HG03039 (cell line): ENCODE results near the gene CHAC1.

ENCODE experiments used
- ATAC-seq: cut with Tn5 transposase; IDR thresholded peaks from one replicate; pipeline ENCODE4 v1.9.1; 2021; ENCODE audit warnings: mild to moderate bottlenecking, moderate library complexity; ENCODE audit not compliant: unreplicated experiment

The CHAC1 gene

DNA sequence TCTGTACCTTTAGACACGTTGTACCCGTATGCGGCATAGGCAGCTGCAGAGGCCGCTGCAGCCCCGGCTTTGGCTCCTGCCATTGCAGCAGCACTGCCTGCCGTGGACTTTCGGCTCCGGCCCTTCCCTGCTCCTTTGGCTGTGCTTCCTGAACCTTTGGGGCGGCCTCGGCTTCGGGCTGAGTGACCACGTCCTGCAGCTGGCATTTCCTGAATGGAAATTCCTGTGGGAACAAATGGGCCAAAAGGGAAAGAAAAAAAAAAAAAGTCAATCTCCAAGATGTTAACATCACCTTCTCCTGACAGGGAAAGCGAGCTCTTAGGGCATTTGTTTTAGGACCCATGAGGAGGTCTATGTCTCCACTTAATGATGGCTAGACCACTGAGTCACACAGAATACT, 29.6 kb downstream of the CHAC1 start:
- ATAC-seq, result no peak

DNA sequence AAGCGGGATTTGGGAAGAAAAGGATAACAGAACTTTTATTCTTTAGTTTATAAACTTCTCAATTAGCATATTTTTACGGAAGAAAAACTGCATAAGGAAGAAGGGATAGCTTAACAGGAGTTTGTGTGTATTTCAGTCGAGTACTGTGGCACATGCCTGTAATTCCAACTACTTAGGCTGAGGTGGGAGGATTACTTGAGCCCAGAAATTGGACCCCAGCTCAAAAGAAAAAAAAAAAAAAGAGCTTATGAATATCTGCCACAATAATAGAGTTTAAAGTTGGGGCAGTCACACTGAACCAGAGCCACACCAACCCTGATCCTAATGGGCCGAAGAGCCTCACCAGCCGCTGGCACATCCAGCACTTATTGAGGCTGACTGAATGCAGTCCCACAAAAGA, 31.1 kb downstream of the CHAC1 start:
- ATAC-seq, result no peak

DNA sequence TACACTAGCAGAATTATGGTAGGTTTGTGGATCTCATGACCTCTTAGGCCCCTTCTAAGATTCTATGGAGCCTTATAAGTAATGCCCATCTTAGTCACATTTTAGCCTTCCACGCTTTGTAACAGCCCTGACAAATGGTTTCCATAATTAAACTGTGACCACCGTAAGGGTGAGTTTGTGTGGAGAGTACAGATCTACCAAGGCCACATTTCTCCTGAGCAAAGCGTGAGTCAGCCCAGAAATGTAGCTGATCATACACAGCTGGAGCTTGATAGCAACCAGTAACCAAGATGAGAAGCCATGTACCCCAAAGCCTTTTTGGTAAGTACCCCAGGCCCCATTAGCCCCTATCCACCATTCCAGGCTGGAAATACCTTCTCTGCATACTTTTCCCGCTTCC, 31.7 kb downstream of the CHAC1 start:
- ATAC-seq, result no peak

DNA sequence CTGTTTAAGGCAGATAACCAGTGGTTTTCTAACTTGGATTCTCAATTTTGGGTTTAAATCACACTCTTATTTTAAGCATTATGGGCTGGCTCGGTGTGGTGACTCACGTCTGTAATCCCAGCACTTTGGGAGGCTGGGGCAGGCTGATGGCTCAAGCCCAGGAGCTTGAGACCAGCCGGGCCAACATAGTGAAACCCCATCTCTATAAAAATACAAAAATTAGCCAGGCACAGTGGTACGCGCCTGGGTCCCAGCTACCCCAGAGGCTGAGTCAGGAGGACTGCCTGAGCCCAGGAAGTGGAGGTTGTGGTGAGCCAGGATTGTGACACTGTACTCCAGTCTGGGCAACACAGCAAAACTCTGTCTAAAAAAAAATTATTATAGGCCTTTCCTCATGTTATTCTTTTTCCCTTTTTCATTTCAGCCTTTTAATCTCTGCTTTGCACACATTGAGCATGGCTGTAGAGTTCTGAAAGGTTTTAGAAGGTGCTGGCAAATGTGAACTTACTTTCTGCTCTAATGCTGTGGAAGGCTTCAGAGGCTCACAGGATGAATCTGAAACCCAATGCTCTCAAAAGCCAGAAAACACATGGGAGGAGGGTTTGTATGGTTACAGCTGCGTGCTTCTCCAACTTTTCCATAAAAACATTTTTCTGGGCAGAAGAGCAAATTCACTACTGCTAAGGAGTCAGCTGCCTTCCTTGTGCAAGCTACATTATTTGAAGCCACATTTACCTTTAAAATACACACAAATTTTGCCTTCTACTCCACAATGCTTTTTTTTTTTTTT, 32.5 kb downstream of the CHAC1 start:
- ATAC-seq, result no peak

DNA sequence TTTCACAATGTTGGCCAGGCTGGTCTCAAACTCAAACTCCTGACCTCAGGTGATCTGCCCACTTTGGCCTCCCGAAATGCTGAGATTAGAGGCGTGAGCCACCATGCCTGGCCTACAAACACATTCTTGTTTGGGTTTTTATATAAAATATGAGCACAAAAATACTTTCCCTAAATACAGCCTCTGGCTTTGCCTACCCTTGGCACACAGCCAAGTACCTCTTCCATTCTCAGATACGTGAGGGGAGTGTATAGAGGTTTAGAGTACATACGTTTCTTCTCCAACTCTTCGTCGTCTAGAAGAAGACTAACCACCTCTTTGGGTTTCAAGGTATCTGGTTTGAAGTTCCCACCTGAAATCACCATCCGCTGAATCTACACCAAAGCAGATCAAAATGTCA, 33.5 kb downstream of the CHAC1 start:
- ATAC-seq, result no peak

DNA sequence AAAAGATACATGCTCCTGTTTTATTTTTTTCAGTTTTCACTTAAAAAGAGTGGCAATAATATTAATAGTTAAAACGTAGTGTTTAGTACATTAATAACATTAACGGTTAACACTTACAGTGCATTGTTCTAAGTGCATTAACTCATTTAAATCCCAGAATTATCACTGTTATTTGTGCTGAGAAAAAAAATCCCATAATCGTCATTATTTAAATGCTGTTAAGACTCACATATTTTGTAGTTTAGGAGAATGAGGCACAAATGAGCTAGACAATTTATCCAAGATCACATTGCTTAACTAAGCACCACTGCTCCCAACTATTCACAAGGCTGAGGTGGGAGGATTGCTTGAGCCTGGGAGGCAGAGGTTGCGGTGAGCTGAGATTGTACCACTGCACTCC, 34.9 kb downstream of the CHAC1 start:
- no peak for ATAC-seq

DNA sequence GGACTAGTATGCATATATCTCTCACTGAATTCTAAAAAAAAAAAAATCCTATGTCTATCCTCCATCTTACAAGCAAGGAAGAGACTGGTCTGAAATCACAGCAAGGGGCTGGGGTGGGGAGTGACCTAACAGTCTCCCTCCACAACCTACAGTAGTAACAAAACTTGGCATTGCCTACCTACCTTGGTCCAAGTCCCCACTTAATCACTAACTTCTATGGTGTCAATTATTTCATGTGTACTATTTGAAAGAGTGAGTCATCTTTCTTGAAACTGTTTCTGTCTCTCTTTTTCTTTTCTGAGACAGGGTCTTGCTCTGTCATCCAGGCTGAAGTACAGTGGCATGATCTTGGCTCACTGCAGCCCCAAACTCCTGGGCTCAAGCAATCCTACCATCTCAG, 36.8 kb downstream of the CHAC1 start:
- ATAC-seq, result no peak

DNA sequence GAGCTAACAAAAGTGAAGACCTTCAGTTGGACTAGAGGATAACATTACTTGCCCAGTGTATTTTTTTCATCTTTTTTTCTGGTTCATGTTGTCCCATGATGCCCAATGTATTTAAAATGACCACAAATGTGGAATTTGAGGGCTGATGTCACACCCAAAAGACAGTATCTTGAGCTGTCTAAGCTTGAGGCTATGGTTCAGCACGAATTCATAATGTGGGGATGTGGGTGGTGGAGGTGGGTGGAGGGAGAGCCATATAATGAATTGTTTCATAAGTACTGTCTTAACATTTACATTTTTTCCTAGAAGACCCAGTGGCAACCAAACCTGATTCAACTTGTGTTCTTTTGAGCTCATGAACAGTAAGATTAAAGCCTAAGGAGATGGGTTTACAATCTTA, 37.5 kb downstream of the CHAC1 start:
- no peak for ATAC-seq

DNA sequence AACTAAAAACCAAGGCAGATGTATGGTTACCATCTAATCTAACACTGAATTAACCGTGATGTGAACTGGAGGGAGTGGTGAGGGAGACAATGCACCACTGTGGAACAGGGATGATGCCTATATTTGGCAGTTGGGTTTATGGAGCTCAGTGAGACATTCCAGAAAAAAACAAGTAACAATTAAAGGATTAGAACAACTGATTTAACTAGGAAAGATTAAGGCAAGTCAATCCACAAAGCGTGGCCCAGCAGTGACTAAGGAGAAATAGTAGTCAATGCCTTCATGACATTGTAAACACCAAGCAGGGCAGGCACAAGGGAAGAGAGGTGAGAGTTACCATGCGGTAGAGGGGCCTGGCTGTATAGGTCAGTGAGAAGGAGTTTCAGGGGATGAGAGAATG, 38.1 kb downstream of the CHAC1 start:
- no peak for ATAC-seq

DNA sequence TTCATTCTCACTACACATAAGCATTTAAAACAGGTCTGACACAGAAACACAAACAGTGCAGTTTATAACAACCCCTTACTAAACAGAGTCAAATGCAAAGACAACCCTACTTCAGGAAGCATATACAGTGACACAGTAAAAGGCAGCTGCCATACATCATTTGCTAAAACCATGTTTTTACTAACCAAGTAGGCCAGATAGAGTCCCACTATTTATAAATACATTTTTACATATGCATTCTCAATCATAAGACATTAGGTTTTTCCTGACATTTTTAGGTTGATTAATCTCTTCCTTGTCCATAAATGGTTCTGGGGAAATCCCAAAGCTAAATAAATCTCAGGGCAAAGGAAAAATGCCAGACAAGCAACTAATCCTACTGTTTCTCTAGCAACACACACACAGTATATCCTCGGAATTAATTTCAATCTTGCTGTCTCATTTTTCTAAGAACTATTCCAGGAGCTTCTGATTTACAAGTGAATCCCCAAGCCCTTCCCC, 39.0 kb downstream of the CHAC1 start:
- no peak for ATAC-seq

DNA sequence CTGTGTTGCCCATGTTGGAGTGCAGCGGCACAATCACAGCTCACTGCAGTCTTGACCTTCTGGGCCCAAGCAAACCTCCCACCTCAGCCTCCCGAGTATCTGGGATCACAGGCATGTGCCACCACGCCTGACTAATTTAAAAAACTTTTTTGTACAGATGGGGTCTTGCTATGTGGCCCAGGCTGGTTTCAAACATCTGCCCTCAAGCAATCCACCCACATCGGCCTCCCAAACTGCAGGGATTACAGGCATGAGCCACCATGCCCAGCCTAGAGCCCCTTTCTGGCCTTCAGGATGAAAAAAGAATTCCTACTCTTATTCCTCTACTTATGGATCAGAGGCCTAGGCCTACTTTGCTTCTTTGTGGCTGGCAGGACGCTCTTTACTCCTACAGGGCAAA, 39.6 kb downstream of the CHAC1 start:
- ATAC-seq, result no peak

DNA sequence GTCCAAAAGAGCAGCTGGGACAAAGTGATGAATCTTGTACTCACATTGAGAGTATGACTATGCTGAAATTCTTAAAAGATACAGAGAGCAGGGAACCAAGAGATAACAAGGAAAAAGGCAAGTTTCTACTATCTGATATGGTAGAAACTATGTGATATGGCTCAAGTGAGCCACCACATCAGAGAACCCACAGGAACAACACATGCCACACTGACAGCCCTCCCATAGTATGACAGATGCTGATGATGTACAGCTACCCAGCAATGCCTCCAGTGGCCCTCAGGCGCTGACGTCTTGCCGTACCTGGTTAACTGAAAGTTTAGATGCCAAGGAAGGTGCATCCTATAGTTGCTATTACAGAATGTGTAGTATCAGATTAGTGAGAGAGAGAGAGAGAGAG, 42.4 kb downstream of the CHAC1 start:
- ATAC-seq, result no peak

DNA sequence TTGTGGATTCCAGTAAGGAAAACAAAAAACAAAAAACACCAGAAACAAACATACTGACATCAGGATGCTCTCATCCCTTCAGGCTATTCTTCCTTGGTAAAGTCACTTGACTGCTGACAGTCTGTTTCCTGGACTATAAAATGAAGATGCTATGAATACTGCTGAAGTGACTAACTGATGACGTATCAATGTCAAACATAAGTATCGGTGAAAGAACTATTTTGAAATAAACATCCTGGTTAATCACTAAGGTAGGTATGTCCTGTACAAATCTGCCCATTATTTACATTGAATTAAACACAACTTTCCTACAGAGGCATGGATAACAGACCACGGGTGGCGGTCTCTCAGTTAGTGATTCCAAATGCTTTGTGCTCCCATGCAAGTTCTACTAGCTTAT, 45.9 kb downstream of the CHAC1 start:
- no peak for ATAC-seq

DNA sequence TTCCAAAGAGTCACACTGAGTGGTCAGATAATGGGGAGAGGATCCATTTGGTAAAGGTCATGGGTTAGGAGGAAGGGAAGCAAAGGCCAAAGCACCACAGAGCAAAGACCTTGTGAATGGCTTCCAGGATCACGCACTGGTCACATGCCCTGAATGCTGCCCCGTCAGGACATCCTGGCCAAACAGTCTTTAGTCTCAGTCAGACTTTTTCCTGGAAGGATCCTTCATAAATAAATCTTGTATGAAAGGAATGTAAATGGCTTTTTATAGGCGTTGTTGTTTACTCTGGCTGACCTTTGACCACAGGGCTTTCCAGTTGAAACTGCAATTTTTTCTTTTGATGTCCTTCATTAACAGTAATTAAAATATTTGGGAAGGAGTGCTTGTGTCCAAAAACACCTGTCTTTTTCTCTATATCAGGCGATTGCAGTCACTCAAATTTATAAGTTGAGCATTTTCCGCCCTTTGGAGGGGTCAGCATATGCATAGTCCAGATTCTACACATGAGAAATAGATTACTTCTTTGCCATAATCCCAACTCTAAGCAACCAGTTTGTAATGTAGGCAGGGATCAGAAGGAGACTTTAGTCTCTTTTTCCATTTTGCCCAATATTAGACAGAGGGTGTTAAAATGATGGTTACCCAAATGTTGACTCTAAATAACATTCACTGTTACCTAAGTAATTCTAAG, 48.4 kb downstream of the CHAC1 start:
- no peak for ATAC-seq

DNA sequence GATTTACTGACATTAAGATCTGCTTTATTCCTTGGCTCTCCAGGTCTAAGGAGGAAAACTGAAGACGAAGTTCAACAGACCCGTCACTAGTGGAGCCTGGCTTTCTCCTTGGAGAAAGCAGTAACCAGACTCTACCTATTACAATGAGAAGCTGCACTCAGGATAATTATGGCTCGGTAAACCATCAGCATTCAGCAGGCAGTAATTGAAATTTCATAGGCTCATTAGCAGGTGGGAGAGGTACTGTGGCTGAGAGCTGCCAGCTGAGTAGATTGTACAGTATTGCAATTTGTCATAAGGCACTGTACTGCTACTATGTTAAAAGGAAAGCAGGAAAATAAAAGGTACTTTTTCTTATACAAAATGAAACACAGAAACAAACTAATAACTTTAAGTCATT, 51.2 kb downstream of the CHAC1 start:
- ATAC-seq, result no peak
